Cardiac ventricle fibroblast (primary cell): ENCODE data around the gene ZNF354C. TPM values are rescaled to one million over a fixed set of nuclear protein-coding genes. Genes with fewer than 3 reads are reported as not detected.

Experiments used
- total RNA-seq: library from RNA; depleted of rRNA; stranded (reverse); fragments of >200 nt; gene quantifications from 2 replicates; pipeline ENCODE4 v1.2.3, GENCODE V29; 2015

ZNF354C gene
- total RNA-seq: 3.3 and 4.3 TPM in 2 replicates

DNA sequence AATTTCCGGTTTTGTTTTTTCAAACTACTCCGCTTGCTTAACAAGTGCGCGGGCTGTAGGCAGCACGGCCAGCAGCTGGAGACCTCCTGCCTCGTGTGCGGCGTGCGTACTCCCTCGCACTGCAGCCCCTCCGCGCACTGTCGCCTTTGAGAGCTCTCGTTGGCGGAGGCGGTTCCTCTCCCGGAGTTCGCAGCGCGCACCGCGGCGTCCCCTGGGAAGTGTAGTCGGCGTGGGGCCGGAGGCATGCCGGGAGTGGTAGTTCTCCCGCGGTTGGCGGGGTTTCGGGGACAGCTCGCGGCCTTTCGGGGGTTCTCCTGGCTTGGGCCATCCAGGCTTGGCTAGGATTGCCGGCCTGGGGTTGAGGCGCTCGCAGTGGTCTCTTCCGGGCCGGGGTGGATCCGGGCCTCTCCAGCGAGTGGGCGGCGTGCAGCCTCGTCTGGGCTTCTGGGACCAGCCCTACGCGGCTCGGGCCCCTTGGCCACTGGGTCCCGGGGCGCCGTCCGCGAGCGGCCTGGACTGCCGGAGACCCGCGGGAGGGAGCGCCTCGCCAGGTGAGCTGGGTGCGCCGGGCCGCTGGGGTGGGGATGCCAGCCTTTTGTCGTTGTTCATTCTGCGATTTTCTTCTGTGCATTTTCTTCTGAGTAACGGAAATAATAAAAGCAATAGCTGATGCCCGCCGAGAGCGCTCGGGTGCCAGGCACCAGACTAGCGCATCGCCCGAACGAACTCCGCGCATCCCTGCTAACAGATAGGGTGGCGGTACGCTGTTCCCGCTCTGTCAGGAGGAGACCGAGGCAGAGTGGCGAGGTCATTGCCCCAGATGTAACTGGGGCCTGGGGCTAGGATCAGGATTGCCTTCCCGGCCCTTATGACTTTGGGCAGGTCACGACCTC, at the start of gene ZNF354C:
Gene ZNF354C (plus strand): TSS at position 258 of the 893 bp plus-strand sequence. CDS start 1,696 bp downstream, outside the sequence.

DNA sequence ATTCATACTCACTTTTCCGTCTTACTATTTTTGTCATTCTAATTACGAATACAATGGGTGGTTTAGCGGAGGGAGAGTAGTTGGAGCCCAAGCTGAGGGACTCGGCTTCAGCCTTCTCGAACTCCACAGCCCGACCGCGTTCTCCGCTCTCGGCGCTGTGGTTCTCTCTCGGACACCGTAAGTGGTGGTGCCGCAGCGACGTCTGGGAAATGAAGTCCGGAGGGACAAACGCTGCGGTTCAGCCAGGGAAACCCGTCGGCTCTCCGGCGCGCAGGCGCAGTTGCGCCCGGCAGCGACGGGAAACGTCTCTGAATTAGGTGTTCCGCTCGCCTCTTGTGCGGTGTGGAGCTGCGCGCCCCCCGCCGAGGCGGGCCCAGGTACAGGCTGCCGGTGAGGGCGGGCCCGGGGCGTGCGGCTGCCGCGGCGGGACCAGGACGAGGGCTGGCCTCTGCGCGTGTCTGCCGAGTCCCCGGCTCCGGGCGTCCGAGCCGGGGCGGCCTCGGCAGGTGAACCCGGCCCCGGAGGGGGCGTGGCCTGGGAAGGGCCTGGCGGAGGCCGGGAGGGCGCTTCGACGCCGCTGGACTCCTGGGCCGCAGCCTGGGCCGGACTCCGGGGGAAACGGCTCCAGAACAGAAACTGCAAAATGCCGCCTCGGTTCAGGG, 36.5 kb upstream of the ZNF354C start, which contains the start of gene ZNF879:
Gene ZNF879 (plus strand): TSS at position 277 of the 662 bp plus-strand sequence. CDS start 1,201 bp downstream, outside the sequence.

Other genes with a start within 250 kb of the ZNF354C start
- 5.9 and 6.7 TPM in 2 replicates for gene ZNF354B, start 200.4 kb upstream of the ZNF354C start, total RNA-seq
- gene ZFP2, start 164.5 kb upstream of the ZNF354C start, total RNA-seq: 1.3 and 2.8 TPM in 2 replicates
- gene ZNF454, start 119.2 kb upstream of the ZNF354C start, total RNA-seq: 2.0 and 4.4 TPM in 2 replicates
- gene GRM6, start 65.1 kb upstream of the ZNF354C start, total RNA-seq: not detected in 2 replicates
- 1.2 and 1.4 TPM in 2 replicates for gene ZNF879, start 36.6 kb upstream of the ZNF354C start, total RNA-seq